NCI-H2029 treated with DMSO at 0.1 percent for 48 hours (cell line): ENCODE results near the gene SMAD7.

ENCODE experiments used
- DNase-seq: peaks from one replicate; lab custom pipeline; 2025; lab: John Stamatoyannopoulos, UW

The SMAD7 gene

DNA sequence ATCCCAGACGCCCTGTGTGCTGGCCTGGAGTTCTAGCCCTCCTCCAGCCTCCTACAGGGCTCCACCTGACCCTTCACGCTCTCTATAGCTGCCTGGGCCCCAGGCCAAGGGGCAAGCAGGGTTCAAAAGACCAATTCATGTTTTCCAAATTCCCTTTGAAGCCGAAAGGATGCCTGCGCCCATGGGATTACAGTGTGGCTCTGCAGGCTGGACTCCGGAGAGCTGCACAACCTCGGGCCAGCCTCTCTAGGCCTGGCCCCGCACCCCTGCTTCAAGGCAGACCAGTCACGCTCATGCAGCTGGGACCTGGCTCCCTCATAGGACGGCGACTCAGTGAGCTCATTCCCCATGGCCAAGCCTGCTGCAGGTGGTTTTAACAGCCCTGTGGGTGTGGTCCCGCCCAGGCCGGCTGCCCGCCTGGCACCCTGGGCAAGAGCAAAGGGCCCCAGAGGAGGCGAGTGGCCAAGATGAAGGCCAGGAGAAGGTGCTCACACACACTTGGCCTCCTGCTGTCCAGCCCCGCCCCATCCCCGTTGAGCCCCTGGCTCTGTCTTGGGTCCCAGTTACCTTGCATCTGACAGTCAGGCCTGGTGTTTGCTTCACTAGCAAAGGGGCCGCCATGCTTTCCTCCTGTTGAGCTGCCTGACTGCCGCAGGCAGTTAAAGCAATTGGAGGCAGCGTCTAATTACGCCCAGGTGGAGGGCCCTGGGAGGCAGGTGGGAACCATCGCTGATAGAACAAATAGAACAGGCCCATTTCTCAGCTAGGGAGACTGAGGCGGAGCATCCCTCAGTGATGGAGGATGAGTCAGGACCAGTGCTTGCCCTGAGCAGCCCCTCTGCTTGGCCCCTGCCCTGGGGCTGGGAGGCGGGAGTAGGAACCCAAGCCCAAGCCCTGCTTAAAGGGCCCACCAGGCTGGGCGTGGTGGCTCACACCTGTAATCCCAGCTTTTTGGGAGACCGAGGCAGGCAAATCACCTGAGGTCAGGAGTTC, 56.9 kb downstream of the SMAD7 start:
- no peak for DNase-seq

DNA sequence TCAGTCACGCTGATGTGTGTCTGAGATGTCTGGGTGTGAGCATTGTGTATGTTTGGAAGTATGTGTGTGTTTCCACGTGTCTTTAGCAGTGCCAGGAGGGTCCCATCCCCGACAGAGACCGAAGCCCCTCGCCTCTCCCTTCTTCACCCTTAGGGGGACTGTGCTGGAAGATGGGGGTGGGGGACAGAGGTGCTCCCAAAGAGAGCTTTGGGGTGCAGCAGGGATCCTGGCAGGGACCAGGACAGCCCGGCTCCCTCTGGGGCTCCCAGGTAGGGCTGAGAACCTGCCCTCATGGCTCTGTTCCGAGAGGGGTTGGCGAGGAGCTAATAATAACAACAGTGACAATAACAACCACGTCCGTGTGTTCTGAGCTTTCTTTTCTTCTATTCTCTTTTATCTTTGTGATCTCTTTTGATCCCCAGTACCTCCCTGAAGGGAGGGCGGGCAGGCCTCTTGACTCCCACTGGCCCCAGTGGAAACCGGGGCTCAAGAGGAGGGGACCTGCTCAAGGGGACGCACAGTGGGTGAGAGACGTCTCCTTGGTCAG, 57.6 kb downstream of the SMAD7 start:
- no peak for DNase-seq

DNA sequence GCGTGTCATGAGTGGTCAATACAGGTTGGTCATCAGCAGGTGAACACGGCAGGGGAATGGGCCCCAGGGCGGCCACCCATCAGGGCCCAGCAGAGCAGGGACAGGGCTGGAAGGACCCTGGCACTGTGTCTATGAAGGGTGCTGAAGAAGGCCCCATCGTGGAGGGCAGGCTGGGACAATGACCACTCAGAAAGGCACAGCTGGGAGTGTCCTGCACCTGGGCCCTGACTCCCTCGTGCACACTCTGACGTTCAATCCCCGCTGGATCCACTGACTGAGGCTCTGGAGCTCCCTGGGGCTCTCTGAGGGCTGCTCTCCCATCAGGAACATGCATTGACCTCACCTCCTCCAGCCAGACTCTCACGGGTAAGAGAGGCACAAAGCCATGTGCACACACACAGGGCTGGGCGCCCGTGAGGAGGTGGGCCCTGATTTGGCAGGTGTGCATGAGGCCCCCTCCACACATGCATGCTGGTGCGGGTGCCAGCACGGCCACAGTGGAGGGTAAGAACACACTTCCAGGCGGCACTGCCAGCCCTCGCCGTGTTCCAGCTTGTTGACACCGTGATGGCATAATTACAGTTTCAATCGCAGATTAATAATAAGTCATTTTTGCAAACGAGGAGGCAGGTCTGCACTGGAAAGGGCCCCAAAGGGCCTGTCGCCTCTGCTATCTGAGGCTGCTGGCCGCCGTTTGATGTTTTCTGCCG, 58.5 kb downstream of the SMAD7 start:
- DNase-seq = no peak

DNA sequence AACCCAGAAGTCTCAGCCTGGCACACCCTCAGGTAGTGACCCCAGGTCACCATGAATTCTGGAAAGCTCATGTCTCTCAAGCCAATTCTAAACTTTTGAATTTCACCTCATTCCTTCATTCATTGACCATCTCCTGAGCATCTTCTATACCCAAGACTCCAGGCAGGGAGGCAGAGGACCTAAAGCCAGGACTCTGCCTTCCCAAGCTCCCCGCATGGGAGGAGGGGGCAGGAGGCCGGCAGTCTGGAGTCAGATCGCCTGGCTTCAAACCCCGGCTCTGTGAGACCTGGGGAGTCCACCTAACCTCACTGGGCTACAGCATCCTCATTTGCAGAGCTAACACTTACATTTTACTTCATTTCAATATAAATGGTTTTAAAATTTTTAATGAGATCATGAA, 59.0 kb downstream of the SMAD7 start:
- DNase-seq = no peak

DNA sequence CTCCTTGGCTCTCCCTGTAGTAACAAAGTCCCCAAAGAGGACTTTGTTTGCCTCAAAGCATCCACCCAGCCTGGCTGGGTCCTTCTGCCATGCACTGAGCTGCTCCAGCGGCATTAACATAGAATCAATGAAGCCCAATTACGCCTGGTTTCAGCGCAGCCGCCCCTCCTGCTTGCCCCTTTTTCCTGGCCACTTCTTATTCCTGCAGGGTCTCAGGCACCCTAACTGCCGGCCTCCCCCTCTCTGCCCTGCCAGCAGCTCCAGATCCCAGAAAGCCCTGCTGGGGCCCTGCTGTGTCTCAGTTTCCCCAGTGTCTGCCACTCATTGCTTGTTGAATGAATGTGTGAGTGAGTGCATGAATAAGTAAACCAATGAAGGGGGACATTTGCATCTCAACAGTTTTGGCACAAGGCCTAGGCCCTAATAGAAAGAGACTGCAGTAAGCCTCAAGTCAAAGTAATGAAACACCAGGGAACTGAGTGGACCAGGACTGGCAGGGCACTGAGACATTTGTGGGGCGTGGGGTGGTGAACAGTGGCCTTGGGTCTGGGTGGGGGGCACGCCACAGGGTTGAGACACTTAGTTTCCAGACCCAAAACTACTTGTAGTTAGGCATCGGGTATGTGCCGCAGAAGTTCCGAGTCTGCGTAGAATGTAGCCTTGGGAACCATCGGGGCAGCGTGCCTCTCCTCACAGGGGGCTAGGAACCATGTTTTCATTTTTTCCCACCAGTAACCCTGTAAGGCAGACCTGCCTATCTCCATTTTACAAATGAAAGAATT, 60.6 kb downstream of the SMAD7 start:
- no peak for DNase-seq

DNA sequence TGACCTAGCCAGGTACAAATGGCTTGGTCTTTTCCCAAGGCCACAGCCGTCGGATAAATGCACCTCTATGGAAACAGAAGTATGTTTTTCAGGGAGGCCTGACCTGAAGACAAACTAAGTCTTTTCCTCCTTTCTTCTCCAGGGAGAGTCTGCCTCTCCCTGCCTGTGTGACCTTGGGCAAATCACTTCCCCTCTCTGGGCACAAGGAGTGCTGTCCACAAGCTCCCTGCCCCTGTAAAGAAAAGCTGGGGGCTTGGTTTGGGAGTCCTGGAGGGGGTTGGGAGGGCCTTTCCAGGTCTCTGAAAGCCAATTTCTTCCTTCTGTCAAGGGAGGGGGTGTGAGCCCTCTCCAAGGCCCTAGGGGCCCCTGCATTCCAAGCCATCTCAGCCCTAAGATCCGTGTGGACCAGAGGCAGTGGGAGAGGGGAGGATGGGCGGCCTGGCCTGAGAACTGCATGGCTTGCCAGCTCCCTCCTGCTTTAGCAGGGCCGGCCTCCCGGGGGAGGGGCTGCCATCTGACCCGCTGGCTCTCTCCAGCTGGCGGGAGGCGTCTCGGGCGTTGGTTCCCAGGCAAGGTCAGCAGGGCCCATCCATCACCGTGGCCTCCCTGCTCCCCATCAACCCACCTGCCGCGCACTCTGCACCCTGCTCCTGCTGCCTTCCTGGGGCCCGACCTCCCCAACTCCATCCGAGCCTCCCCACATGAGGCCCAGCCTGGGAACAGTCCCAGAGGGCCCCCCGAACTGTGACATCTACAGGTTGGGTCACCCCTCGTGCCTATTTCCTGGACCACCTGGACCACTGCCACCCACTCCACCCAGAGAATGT, 61.4 kb downstream of the SMAD7 start:
- no peak for DNase-seq

DNA sequence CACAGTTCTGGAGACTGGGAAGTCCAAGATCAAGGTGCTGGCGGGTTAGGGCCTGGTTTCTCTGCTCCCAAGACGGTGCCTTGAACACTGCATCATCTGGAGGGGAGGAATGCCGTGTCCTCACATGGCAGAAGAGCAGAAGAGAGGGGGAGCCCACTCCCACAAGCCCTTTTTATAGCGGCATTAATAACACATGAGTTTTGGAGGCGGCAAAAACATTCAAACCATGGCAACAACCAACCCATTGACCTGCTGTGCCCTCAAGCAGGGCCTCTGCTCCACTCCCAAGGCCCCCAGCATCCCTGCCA, 62.0 kb downstream of the SMAD7 start:
- no peak for DNase-seq

DNA sequence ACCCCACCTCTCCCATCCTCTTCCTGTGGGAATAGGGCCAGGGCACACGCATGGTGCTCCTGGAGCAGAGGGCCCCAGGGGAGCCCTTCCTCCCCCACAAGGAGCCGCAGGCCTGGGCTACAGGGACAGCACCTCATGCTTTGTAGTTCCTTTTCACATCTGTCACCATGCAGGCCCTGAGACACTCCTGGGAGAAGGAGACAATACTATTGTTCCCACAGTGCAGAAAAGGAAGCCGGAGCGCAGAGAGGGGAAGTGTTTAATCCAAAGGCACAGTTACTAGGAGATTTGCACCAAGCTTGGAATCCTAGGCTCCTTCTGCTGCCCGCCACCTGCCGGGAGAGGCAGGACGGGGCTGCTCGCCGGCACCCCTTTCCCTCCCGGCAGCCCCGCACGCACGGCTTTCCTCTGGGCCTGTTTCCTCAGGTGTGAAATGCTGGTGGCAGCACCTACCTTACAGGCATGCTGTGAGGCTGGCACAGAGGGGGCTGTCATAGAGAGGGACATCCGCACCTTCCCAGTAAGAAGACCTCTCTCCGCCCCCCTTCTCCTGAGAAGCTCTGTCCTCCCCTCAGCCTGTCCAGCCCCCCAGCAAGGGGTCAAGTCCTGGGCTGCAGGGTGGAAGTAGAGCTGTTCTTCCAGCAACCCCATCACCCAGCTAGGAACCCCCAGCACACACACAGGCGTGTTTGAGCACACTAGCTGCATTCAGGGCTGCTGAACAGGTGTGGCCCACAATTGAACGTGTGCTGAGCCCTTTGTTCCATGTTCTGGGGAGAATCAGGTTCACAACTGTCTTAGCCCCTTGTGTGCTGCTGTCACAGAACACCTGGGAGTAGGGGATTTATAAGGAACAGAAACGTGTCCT, 62.6 kb downstream of the SMAD7 start:
- DNase-seq = no peak

DNA sequence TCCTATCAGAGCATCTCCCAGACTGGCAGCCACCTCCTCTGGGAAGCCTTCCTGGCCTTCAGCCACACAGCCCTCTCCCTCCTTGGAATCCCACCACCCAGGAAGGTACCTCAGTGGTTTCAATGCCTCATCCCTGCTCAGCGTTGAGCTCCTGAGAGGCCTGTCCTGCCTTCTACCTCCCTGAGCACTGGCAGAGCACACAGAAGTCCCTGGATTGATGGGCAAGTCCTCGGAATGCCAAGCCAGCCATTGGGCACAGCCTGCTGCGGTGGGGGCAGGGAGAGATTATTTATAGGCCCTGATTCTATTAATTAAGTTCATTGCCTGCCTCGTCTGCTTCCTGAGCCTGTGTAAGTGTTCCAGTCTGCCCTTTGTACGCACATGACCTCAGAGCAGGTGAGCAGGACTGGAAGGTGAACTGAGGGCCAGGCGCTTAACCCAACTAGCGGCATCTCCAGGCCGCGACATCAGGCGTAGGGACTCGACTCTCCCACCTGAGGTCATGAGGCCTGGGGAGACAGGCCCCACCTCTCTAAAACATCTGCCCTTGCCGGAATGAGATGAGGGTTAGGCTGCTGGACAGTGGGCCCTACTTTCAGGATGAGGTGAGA, 63.4 kb downstream of the SMAD7 start:
- DNase-seq = no peak

DNA sequence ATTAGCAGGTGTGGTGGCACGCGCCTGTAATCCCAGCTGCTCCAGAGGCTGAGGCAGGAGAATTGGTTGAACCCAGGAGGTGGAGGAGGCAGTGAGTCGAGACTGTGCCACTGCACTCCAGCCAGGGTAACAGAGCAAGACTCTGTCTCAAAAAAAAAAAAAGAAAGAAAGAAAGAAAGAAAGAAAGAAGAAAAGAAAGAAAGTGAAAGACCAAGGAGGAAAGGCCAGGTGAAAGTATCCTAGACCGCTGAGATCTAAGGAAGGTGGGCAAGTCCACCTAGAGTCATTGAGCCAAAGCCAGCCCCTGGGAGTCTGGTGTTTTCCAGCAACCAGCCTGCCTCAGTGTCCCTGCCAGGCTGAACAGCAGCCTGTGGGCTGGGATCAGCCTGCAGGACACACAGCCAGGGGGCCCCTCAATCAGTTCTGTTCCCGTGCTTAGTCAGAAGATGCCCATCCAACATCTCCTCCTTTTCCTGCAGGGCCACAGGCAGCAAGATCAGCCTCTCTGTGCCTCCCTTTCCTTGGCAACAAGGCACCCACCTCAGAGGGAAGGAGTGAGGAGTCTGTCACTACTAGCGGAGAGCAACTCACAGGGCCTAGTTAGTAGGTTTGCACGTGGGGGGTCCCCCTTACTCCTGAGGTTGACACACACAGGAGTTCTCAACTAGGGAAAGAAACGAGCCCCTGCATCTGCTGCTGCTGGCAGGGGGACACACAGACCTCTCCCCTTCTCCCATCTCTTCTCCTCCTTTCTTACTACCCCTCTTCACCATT, 64.1 kb downstream of the SMAD7 start:
- no peak for DNase-seq

DNA sequence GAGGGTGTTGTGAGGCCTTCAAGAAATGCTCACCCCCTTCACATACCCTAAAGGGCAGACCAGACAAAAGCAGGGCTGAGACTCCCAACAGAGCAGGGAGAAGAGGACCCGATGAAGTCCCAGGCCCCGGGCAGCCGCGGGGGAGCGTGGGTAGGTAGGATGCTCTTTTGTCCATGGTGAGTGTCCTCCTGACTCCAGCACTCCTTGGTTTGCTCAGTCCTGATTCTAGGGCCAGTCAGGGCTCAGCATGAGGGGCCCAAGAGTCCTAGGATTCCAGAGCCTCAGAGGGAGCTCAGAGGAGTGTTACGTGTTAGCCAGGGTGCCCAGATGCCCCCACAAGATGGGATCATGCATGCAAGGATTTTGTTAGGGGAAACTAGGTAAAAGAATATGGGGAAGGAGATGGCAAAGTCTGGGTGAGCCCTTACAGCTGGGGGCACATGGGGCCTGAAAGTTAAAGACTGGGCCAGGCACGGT, 64.8 kb downstream of the SMAD7 start:
- DNase-seq = no peak

DNA sequence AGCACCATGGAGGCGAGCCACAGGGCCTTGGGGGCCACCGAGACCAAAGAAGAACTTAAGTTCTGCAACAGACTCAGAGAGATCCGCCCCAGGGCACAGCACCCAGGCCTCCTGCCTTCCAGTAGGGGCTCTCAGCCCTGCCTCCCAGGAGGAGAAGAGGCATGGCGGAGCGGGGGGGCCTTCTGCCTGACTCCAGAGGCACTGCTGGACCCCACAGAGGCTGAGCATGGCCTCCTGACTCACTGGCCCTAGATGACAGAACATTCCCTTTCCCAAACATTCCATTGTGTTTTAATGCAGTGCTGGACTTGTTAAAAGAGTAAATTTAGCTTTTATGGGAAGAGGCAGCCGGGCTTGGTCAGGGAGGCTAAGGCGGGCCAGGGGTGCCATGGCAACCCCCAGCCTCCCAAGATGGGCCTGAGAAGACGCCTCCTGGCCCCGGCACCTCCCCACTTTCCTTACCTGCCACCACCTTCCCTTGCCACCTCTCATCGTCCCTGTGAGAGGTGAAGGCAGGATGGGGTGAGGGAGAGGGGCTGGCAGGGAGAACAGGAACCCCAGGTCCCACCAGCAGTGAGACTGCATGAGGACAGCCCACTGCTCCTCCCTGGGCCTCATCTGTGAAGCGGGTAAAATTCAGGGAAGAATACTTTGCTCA, 65.4 kb downstream of the SMAD7 start:
- DNase-seq = no peak

DNA sequence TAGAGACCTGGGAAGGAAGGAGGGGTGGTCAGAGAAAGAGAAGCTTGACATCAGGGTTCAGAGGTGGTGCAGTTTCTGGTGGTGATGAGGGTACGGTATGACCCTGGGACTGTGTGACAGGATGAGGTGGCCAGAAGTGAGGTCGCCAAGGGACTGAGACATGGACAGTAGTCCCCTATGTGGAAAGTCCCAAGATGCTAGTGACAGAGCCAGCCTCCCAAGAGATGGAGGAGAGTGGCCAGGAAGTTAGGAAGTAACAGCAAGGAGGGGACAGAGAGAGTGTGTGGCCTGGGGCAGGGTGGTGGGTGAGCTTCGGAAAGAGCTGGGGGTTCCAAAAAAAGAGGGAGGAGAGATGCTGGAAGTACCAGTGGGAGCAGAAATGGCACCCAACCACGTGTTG, 66.0 kb downstream of the SMAD7 start:
- DNase-seq = no peak

DNA sequence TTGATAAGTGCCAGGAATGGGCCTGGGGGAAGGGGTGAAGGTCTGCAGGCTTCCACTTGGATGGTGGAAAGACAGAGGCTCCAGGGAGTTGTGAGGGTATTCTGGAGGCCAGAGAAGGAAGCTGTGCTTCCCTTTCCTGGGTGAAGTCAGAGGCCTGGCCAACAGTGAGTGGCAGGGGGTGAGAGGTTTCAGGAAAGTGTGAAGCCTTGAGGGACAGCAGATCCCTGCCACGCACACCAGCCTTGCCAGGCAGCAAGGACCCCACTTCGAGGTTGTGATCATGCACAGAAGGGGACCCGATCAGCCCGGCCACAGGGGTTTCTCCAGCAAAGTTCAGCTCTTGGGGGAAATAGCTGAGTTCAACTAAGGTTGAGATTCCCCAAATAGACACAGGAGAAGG, 66.5 kb downstream of the SMAD7 start:
- no peak for DNase-seq

DNA sequence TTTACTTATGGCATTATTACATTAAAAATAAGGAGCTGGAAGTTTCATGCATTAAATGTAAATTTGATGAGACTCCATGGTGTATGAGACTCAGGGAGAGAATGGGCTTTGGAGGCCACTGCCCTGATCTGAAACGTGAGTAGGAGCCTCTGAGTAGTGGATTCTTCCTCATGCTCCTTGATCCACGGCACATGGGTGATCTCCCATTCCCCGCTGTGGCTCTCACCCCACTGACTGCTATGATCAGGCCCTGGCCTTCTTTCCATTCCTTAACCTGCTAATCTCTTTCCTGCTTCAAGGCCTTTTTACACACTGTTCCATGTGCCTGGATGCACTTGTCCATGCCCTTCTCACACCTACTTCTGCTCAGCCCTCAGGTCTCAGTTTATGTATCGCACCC, 68.4 kb downstream of the SMAD7 start:
- DNase-seq = no peak

DNA sequence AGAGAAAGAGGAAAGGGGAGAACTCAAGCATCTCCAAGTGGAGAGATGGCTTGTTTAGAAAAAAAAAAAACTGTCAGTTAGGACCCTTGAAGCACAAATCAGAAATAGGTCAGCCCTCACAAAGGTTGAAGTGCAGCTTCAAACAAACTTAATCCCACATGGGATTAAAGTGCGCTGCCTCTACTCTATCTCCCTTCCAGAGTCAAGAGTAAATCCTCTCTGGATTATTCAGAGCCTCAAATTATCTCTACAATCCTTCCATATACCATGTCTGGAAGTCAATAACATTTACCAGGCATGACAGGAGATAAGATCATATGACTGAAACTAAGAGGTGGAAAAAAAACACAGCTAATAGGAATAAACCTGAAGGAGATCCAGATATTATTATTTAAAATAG, 69.8 kb downstream of the SMAD7 start:
- DNase-seq = no peak

DNA sequence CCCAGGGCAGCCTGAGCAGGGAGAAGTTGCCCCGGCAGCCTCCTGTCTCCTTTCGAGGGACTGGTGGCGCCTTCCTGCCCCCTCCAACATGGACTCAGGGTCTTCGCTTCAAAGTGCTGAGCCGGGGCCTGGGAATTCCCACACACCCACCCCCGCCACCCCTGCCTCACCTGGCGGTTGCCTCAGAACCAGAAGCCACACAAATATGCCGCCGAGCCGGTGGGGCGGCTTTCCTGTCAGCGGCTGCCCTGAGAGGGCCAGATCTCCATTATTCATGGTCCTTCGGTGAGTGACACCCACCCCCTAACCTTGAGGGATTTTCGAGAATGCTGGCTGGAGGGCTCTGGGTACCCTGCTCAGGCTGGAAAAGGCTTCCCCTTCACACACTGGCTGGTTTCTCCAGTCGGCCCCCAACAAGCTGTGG, 71.7 kb downstream of the SMAD7 start:
- no peak for DNase-seq

DNA sequence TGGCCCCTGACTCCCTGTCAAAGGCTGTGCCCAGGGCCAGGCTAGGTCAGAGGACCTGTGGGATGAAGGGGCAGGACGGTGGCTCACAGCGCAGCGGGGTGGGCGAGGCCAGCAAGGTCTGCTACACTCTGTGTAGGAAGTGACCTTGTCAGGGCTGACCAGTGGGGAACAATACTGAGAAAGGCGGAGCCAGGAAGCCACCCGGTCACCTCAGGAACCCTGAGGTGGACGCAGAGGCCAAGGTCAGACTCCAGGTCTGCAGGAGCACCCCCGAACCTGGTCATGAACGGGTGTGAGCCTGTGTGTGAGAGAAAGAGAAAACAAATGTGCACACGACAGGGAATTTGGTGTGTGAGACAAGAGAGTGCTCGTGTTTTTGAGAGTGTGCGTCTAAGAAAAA, 72.3 kb downstream of the SMAD7 start:
- no peak for DNase-seq

DNA sequence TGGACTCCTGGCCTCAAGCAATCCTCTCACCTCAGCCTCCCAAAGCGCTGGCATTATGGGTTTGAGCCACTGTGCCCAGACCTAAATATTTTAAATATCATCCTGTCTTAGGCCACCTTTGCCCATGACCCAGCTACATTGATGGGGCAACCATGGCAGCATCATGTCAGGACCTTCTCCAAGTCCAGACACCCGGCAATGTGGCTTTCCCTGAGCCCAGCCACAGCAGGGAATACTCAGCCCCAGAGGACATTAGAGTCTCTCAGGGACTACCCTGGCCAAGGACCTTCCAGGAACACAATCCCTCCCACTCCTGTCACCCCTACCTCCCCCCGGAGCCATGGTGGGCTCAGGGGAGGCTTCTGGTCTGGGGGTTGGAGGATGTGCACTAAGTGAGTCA, 72.8 kb downstream of the SMAD7 start:
- DNase-seq = no peak
